Measurements from ENCODE around the gene ABCC6.
"Not testable (repeated sequence)": the region's sequence is repeated elsewhere in the genome, so short reads cannot be mapped to it uniquely, and the experiment has no call there.

The ABCC6 gene

DNA sequence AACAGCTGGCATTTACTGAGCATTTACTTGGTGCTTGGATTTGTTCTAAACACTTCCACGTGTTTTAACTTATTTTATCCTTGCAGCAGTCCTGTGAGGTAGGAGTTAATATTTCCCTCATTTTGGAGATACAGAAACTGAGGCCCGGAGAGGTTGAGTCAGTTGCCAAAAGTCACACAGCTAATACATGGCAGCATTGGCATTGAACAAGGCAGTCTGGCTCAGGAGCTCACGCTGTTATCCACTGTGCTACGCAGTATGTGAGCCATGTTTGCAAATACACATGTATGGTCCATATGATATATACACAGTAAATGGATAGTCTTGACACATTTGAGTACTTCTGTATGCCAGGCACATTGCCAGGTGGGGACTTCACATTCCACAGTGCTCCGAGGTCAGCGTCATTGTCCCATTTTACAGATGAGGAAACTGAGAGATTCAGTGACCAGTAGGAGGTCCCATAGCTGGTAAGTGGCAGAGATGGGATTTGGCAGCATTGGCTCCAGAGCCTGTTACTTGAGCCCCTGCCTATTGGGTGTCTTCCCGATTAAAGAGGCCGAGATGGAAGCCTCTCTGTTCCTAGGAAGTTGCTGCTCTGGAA is 110.7 kb downstream of the ABCC6 start:
- no peak for DNase-seq (ENCODE audit: low read depth)

DNA sequence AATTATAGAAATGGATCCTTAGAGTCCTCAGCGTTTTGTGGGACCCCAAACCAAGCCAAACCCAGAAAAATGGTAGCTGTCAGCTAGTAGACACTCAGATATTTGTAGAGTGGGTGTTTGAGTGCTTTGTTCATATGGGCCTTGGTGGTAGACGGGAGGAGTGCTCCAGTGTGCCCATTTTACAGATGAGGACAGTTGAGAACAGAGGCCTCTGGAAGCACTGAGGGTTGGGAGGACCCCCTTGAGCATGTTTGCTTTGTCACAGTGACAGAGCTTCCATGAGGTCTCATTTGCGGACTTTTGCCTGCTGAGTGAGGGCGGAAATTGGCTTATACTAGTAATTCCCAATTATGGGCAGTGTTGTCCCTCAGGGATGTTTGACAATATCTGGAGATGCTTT is 111.7 kb downstream of the ABCC6 start:
- DNase-seq (ENCODE audit: low read depth) = no peak

DNA sequence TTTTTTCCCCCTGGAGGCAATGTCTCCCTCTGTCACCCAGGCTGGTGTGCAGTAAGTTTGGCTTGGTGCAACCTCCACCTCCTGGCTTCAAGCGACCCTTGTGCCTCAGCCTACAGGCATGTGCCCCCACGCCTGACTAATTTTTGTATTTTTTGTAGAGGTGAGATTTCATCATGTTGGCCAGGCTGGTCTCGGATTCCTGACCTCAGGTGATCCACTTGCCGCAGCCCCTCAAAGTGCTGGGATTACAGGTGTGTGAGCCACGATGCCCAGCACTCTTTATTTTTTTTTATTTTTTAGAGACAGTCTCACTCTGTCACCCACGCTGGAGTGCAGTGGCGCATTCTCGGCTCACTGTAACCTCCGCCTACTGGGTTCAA is 113.2 kb downstream of the ABCC6 start:
- DNase-seq (ENCODE audit: low read depth) = no peak

DNA sequence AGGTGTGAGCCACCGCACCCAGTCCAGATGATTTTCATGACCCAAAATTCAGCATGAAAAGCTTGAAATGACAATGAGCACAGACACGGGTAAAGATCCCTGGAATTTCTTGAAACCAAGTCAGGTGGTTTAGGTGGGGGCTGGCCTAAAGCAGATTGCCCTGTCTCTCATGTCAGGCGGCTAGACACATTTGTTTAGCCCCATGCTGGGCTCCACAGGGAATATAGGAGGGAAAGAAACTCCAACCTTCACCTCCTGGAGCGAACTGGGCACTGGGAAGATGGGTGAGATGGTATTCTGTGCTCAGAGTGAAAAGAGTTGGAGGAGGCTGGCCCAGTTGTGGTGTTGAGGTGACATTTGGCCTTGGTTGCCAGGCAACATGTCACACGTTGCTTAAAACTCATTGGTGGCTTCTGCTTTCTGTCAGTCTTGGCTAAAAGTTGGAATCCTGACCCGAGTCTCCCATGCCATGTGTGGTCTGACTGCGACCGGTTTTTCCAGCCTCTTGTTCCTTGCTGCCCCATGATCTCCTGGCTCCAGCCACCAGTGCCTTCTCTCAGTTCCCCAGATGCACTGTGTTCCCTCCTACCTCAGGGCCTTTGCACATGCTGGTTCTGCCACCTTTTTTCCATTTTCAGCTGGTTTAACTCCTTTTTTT is 113.7 kb downstream of the ABCC6 start:
- DNase-seq (ENCODE audit: low read depth) = no peak

DNA sequence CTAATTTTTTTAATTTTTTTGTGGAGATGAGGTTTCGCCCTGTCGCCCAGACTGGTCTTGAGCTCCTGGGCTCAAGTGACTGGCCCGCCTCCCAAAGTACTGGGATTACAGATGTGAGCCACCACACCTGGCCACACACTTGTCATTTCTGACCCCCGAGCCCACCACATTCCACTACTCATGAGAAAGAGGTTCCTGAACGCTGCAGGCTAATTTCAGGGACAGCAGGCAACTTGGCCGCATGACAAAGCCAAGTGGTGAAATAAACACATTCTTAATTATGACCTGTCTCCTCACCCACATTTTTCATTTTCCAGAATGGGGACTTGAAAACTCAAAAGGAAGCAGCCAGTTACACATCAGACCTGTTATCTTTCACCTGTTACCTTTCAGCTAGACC is 114.5 kb downstream of the ABCC6 start:
- no peak for DNase-seq (ENCODE audit: low read depth)

DNA sequence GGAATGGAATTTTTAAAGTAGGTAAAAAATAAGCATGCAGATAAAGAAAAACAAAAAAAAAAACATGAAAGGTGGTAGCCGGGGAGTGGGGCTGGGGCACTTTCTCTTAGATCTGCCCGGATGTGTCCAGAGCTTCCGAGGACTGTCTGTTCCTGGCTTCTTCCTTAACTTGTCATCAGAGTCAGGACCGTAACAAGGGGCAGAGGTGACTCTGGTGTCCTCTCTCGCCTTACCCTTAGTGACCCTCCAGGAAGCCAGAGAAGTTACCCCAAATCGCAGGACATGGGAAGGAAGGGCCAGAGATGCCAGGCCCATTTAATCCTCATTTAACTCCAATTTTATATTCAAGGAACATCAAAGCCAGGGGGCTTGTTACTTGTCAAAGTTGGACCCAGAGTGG is 115.5 kb downstream of the ABCC6 start:
- DNase-seq (ENCODE audit: low read depth) = no peak

DNA sequence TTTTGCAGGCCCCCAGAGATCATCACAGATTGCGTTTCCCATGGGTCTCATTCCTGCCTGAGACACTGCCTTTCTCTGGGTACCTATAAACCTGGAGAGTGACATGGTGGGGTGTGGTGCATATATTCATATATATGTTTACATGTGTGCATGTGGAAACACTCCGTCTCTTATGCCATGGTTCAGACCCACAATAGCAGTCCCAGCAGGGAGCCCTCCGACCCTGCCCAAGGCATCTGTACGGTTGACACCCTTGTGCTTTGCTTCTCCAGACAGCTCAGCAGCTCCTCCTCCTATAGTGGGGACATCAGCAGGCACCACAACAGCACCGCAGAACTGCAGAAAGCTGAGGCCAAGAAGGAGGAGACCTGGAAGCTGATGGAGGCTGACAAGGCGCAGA is 116.8 kb downstream of the ABCC6 start:
- DNase-seq (ENCODE audit: low read depth) = no peak

DNA sequence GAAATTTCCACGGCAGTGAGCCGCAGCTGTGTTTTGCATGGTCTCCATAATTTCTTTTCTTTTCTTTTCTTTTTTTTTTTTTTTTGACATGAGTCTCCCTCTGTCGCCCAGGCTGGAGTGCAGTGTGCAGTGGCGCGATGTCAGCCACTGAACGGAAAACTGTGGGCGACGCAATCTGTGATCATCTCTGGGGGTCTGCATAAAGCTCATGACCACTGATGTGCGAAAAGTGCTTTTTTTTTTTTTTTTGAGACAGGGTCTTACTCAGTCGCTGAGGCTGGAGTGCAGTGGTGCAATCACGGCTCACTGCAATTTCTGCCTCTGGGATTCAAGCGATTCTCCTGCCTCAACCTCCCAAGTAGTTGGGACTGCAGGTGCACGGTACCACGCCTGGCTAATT is 117.6 kb downstream of the ABCC6 start:
- DNase-seq (ENCODE audit: low read depth) = no peak

DNA sequence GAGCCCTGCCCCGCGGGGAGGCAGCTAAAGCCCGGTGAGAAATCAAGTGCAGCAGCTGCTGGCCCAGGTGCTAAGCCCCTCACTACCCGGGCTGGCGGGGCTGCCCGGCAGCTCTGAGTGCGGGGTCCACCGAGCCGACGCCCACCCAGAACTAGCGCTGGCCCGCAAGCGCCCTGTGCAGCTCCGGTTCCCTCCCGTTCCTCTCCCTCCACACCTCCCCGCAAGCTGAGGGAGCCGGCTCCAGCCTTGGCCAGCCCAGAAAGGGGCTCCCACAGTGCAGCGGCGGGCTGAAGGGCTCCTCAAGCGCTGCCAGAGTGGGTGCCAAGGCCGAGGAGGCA is 118.5 kb downstream of the ABCC6 start:
- DNase-seq (ENCODE audit: low read depth) = not testable (repeated sequence)

DNA sequence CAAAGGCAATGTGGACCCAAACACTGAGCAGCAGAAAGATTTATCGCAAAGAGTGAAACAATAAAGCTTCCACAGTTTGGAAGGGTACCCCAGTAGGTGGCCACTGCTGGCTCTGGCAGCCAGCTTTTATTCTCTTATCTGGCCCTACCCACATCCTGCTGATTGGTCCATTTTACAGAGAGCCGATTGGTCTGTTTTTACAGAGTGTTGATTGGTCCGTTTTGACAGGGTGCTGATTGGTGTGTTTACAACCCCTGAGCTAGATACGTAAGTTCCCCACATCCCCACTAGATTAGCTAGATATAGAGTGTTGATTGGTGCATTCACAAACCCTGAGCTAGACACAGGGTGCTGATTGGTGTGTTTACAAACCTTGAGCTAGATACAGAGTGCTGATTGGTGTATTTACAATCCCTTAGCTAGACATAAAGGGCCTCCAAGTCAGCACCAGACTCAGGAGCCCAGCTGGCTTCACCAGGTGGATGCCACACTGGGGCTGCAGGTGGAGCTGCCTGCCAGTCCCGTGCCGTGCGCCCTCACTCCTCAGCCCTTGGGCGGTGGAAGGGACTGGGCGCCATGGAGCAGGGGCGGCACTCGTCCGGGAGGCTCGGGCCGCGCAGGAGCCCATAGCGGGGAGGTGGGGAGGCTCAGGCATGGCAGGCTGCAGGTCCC is 119.0 kb downstream of the ABCC6 start:
- not testable (repeated sequence) for DNase-seq (ENCODE audit: low read depth)

DNA sequence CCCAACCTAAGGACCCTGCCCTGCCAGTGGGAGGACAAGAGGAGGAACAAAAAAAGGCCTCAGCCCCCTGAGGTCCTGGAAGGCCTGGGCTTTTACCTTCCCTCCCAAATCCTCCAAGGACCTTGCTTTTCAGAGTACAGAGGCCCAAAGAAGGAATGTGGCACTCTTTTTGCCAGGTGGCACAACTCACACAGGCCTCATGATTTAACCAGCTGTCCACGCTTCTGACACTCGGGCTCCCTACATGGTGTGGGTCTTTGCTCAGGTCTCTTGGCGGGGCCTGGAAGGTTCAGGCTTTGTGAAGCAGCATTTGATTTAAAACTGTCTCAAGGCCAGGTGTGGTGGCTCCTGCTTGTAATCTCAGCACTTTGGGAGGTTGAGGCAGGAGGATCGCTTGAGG is 120.6 kb downstream of the ABCC6 start:
- no peak for DNase-seq (ENCODE audit: low read depth)

DNA sequence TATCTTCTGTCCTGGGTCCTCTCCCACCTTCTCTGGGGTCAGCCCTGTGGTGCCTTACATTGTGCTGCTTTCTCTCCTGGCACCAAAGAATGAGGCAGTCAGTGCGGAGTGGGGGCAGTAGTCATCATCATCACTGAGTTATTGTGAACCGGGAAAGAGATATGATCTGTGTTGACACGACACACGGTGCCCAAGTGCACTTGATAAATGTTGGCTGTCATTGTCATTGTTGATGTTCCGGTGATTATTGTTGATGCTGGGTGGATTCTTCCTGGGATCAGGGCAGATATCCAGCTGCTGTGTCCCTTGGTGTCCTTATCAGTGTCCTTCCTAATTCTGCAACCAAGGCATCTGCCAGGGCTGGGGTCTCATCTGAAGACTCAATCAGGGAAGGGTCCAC is 121.7 kb downstream of the ABCC6 start:
- no peak for DNase-seq (ENCODE audit: low read depth)

DNA sequence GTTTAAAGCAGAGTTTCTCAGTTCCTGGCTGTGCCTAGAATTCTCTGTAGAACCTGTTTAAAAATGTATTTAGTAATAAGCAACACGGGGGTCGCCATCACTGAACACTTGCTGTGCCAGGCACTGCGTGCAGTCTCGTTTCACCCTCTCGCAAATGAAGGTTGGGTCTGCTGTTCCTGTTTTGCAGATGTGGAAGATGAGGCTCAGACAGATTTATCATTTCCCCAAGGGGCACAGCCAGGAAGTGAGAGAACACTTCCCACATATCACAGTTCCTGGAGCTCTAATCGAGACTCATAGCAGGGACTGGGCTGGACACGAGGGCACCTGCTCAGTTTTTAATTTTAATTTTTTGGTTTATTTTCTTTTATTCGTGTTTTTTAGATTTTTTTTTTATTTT is 122.7 kb downstream of the ABCC6 start:
- no peak for DNase-seq (ENCODE audit: low read depth)

DNA sequence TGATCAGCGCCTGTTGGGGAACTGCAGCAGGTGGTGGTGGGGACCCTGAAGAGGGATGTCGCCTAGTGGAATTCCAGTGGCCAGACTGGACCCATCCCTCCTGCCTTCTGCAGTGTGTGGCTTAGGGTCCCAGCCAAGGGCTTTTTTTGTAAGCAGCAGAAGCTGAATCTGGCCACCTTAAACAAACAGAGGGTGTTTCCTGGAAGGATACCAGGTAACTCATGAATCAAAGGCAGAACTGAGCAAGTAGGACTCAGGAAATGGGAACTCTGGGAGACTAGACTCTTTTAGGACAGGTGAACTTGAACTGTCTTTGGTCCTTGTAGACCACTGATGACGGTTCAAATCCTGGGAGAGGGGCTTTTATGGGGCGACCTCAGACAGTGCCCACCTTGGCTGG is 124.0 kb downstream of the ABCC6 start:
- no peak for DNase-seq (ENCODE audit: low read depth)

All from stimulated activated CD8-positive, alpha-beta memory T cell treated with anti-CD3 and anti-CD28 coated beads, Interleukin-15, amount 100 ng/mL, for 1 hour (primary cell).